LNCAP (cell line): ENCODE measurements around the gene CCDC12.
A peak's percentile ranks its signal among the peaks of the same experiment; 100 is the strongest.

Source experiments
- CTCF ChIP-seq: fragments of 450-650 bp; IDR thresholded peaks from 2 replicates; pipeline ENCODE4 v1.5.1; 2017; ENCODE audit warnings: mild to moderate bottlenecking

The CCDC12 gene

GRCh38 chr3:46916278-46916677, 60.3 kb downstream of the CCDC12 start:
- TF ChIP-seq CTCF = no peak

GRCh38 chr3:46915297-46915822, 61.2 kb downstream of the CCDC12 start:
- TF ChIP-seq CTCF = no peak

- TF ChIP-seq CTCF = no peak
Observed at GRCh38 chr3:46914849-46915248, 61.7 kb downstream of the CCDC12 start.

DNA sequence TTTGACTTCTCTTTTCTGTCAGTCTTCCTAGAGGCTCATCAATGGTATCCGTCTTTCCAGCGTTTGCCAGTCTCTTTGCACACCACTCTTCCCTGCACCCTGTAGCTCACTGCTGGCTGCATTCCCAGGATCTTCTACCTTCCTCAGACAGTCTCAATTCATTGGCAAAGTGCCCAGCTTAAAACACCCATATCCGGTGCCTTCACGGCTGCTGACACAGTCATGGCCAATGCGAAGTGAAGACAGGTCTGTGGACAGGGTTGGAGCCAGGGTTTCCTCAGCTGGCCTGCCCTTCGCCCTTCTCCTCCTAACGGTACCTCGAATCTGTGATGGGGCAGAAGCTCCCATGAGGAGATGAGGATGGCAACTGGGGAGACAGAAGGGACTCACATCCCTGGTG, 62.9 kb downstream of the CCDC12 start:
- TF ChIP-seq CTCF = no peak

GRCh38 chr3:46912986-46913385, 63.6 kb downstream of the CCDC12 start:
- TF ChIP-seq CTCF = no peak

DNA sequence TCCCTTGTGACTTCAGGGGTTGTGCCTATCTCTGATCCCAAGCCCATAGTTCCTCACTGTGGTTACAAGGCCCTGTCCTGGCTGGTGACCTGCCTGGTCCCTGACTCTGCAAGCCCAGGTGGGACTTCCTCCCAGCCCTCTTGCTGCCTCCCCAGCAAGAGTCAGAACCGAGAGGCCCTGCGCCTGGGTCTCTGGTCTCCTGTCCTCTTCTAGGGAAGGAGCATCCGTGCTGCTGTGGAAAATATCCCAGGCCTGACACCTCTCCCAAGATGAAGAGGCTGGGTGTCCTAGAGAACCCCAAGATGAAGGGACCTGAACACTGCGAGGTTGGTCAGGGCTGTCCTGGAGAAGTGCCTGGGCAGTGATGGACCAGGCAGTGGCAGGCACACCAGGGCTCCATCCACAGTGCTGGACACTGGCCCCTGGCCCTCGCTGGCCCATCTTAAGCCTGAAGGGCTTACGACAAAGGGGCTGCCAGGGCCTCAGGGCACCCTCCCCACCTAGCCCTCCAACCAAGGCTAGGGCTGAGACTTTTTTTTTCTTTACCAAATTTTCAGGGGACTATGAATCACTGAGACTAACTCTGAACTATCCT, 66.3 kb downstream of the CCDC12 start:
- TF ChIP-seq CTCF = no peak

DNA sequence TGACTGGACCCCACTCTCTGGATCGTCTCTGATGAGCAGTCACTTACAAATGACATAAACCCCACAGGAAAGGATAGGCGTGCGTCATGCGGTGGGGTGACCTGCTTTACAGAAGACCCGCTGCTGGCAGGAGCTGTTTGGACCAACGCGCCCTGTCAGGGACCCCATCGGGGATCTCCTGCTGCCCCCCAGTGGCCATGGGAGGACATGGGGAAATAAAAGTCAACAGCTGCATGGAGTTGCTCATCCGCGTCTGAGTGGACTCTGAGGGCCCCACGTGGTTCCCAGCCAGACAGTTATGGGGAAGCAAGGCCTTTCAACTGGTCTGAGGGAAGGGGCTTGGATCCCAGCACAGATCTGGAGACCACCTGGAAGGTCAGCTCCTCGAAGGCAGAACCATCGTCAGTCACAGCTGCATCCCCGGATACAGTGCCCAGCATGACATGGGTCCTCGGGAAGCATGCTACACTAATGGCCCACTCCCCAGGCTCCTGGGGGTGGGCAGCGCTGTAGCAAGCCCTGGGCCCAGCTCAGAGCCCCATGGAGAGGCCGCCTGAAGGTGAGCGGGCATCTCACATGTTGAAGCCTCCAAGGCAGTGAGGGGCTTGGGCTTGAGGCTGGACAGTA, 66.9 kb downstream of the CCDC12 start:
- peak; percentile 85 for TF ChIP-seq CTCF
